Measurements from ENCODE around the gene ID4. TPM values are rescaled to one million over a fixed set of nuclear protein-coding genes. Genes with fewer than 3 reads are reported as not detected.
"Not testable (repeated sequence)": the region's sequence is repeated elsewhere in the genome, so short reads cannot be mapped to it uniquely, and the experiment has no call there.

The ID4 gene
- total RNA-seq, 1 donor from 2014 or later = 10.2 TPM

DNA sequence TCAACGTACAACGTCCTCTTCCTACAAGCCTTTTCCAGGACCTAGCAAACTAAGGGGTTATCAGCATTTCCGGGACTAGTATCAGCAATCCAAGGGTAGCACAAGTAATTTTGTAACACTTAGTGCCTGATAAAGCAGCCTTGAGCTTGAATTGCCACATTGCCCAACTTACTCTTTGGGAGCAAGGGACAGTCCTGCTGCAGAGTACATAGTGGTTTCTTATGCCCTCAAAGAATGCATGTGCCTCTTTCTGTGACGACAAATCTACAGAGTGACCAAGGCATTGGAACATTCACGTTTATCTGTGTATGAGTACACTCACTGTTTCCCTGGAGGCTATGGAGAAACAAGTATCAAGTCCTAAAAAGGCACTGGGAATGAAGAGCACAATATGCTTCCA, 3.2 kb upstream of the ID4 start:
- ATAC-seq = no peak

DNA sequence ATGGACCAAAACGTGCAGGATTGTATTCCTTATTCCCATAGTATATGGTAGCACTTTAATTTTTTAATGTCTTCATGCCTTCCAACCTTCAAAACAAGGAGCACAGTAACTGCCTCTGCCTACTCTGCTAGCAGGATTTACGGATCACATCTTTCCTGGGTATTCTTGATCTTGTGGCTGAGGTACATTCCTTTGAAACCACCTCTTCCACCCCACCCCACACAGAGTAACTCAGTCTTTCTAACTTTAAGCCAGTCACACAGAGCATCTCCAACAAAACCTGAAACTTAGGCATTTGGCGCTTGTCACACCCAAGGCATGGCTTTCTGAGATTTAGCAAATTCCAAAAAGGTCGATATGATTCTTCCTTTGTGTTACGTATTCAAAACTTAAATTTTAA, 2.3 kb upstream of the ID4 start:
- ATAC-seq = no peak

DNA sequence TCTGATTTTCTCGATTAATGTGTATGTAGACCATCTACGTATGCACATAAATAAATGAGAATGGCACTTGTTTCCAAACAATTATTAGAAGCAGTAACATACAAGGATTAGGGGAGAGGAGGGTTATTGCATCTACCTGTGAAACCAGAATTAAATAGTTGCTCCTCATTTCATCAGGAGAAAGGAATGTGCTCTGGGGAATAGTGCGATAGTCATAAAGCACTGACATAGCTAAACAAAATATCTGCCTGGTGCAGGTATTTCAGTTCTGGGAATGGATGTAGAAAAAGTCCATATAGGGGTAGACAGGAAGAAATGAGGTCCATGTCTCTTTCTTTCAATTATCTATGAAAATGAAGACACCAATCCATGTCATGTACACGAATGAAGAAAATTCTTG, 1.6 kb upstream of the ID4 start:
- ATAC-seq = peak; percentile 32

DNA sequence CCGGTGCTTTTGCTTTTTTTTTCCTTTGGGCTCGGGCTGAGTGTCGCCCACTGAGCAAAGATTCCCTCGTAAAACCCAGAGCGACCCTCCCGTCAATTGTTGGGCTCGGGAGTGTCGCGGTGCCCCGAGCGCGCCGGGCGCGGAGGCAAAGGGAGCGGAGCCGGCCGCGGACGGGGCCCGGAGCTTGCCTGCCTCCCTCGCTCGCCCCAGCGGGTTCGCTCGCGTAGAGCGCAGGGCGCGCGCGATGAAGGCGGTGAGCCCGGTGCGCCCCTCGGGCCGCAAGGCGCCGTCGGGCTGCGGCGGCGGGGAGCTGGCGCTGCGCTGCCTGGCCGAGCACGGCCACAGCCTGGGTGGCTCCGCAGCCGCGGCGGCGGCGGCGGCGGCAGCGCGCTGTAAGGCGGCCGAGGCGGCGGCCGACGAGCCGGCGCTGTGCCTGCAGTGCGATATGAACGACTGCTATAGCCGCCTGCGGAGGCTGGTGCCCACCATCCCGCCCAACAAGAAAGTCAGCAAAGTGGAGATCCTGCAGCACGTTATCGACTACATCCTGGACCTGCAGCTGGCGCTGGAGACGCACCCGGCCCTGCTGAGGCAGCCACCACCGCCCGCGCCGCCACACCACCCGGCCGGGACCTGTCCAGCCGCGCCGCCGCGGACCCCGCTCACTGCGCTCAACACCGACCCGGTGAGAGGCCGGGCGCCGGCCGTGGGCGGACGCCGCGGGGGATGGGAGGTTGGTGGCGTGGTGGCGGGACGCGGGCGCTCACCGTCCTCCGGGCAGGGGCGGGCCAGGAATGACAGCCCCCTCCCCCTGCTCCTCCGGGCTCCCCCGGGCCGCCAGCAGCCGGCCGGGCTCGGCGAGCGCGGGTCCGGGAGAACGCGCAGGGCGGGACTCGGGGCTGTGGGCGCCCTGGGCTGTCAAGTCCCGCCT, 606 bp downstream of the ID4 start:
- ATAC-seq = peak; percentile 40

DNA sequence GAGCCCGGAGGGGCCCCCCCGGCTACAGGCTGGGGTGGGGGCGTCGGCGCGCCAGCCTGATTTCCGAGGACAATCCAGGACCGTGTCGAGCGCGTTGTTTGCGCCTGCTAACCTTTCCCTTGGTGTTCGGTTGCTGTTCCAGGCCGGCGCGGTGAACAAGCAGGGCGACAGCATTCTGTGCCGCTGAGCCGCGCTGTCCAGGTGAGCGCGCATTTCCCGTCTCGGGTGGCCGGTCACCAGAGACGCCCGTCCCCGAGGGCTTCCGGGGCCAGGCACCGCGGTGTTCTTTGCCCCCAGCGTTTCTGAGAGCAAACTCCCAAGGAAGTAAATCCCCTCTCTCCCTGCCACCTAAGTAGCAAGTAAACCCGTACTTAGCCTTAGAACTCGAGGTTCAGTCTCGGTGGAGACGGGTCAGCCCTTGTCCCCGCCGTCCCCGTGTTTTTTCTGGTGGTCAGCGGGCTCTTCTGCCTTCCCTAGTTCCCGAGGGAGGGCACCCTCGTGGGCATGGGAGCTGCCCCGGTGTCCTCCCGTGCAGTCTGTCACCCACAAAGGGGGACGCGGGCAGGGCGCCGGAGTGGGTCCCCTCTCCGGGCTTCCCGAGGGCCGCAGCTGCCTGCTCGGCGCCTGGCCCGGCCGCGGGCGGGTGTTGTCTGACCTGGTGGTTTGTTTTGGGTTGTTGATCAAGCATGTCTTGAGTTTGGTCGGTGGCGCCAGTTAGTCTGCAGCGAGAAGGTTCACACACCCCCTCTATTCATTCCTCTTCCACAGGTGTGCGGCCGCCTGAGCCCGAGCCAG, 1.5 kb downstream of the ID4 start:
- ATAC-seq = peak; percentile 37

DNA sequence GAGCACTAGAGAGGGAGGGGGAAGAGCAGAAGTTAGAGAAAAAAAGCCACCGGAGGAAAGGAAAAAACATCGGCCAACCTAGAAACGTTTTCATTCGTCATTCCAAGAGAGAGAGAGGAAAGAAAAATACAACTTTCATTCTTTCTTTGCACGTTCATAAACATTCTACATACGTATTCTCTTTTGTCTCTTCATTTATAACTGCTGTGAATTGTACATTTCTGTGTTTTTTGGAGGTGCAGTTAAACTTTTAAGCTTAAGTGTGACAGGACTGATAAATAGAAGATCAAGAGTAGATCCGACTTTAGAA, 2.0 kb downstream of the ID4 start:
- no peak for ATAC-seq

DNA sequence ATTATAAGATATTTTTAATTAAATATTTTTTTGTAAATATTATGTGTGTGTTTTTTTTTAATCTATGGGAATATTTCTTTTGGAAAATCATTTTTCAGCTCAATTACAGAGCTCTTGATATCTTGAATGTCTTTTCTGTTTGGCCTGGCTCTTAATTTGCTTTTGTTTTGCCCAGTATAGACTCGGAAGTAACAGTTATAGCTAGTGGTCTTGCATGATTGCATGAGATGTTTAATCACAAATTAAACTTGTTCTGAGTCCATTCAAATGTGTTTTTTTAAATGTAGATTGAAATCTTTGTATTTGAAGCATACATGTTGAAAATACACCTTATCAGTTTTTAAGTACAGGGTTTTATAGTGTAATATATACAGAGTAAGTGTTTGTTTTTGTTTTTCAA, 2.6 kb downstream of the ID4 start:
- ATAC-seq = no peak

DNA sequence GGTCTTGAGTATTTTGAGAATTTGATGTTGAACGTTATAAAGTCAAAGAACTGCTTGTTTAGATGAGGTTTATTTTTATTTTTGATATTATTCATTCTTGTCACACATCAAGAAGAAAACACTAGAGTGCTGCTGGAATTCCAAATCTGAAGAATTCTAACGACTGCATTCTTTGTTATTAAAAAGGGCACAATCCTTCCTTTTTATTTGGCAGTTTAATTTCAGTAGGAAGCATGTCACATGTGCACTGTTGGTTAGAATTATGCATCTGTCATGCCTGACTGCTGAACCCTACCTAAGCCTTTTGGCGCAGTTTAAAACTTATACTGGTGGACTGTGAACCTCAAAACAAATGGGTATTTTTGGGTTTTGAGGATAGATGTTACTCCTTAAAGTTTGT, 4.0 kb downstream of the ID4 start:
- no peak for ATAC-seq

DNA sequence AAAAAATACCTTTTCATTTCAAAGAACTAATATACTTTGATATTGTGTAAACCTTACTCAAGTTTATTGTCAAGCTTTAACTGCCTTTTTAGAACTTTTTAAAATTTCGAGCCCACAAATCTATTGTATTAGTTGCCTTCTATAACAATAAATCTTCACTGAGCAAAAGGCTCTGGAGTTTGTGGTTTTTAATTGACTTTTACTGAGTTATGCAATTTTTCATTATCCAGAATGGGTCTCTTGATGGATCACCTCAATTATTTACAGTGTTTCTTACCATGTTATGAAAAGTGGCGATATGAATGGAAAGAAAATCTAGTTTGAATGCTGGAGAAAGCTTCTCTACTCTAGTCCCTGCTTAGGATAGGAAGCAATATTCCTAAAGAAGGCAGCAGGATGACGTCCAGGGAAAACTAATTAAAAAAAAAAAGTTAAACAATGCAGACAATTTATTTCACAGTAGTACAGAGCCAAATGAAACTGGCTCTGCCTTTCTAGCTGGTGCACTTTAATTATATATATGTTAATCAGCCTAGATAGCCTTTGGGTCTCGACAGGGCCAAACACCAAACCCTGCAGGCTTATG, 5.0 kb downstream of the ID4 start:
- ATAC-seq = no peak

DNA sequence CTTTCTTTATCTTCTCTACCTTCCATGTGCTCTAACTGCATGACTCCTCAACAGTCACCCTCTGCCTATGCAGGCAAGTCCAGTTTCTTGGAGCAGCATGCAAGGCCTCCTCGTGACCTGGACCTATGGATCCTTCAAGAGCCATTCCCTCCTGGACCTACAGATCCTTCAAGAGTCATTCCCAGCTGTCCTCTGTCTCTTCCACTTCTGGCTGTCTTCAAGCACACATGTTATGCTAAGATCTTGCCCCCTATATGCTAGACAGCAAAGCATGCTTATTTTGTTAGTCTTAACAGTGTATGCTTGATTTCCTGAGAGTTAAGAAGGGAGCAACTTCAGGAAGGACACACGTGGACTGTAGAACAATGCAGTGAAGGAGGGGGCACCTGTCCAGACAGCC, 7.5 kb downstream of the ID4 start:
- ATAC-seq = no peak

DNA sequence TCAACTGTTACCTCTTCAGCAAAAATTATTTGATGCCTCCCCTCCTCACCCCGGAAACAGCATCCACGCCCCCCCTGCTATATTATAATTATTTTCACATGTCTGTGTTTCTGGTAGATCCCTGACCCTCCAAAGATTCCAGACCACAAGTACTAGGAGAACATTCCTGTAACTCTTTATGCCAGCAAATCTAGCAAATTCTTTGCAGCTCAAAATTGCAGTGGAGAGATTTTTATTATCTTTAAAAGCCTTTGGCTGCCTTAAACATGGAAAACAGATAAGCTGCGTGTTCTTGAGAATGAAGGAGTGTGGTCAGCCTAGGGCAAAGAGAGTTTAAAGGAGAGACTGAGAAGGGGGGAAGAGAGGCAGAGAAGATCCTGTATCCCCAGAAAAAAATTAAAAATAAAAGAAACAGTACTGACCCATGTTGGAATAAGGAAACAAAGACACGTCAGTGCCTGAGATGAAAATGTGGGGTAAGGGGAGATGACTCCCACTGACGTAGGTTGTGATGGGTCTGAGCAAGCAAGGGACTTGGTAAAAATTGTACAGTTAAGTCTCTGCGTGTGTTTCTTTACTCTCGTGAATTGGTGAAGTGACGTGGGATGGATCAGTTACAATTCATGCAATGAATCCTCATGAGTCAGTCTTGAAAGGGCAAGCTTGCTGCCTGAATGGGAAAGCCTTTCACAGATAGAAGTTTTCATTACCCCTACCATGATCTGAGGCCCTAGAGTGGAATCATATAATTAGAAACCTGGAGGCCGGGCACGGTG, 8.3 kb downstream of the ID4 start:
- ATAC-seq = peak; percentile 57

DNA sequence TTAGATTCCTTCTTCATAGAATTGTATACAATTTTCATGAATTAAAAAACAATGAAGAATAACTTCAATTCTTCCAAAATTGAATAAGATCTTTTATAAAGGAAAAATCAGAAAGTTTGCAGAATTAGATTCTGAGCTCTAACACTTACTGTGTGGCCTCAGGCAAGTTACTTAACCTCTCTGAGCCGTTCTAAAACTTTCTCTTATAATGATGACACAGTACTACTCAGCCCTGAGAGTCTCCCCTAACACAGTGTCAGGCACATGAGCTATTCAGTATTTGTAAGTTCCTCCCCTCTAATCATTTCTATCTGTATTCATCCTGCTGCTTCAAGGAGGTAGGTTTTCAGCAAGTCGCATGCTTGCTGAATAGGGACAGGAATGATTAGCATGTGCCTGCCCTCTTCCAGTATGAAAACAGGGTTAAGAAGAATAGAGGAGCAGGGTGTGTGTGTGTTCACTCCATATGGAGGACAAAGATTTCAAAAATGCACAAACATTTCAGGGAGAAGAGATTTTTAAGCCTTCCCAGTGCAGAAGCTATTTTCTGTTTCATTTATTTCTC, 11.4 kb downstream of the ID4 start:
- no peak for ATAC-seq

DNA sequence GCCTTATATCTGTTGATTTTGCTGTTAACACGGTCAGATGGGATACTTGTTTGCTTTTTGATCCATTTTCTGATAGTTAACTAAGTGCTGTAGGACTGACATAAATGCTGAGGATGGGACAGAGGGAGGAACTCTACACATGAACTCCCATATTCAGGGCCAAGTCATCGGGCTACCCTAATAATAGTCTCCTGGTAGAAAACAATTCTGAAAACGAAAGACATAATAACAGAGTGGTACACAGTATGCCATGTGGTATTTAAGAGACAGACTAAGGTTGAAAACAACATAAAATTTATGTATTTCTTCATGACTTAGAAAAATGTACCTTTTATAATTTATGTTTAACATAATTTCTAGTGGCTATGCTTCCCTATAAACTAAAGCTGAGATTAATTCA, 12.0 kb downstream of the ID4 start:
- no peak for ATAC-seq

DNA sequence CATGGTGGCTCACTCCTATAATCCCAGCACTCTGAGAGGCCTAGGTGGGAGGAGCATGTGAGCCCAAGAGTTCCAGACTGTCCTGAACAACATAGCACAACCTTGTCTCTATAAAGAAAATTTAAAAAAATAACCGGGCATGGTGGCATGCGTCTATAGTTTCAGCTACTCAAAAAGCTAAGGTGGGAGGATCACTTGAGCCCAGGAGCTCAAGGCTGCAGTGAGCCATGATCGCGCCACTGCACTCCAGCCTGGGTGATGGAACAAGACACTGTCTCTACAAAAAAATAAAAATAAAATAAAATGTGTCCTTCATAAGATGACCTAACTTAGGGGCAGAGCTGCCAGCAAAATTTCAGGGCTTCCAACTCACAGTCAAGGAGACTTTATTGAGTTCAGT, 12.6 kb downstream of the ID4 start:
- no peak for ATAC-seq

DNA sequence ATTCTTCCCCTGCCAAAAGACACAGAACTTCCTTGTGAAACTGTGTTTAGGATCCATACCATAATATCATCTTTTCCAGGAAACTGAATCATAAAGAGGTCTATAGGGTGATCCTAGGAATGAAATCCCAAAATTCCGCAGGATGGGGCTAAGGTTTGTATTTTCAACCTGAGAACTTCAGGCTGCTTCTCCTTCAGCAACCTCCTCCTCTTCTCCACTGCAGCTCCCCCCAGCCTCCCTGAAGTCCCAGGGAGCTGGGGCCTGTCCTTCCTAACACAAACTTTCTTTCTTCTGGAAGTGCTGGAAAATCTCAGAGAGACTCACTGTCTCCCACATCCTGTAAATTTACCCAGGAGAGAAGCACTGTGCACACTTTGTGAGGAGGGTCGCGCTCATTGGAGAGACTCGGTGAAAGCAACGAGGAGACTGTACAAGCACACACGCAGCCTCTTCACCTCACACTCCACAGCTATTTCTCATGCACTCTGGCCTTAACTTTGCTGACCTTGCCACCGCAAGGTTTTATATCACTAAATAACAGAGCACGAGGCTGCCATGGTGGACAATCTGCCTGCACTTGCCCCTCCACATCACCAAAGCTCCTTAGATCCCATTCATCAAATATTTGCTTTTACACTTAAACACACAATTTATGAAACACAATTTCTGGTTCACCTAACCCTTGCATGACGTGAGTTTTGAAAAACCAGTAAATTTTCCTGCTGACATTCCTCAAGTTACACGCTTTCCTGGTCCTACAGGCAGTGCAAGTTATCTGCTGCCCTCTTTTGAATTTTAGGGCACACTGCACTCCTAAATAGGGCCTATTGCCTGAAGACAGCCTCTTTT, 14.3 kb downstream of the ID4 start:
- ATAC-seq = peak; percentile 81

DNA sequence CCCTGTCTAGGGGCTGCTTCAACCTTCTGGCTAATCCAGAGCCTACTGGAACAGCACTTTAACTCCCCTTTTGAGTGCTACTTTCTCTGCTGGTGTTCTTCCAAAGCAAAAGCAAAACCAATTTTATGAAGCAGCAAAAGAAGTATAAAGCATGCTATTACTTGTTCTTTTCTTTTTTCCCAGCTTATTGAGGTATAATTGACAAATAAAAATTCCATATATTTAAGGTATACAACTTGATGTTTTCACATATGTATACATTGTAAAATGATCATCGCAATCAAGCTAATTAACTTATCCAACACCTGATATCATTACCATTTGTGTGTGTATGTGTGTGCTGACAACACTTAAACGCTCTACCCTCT, 14.9 kb downstream of the ID4 start:
- ATAC-seq = no peak

DNA sequence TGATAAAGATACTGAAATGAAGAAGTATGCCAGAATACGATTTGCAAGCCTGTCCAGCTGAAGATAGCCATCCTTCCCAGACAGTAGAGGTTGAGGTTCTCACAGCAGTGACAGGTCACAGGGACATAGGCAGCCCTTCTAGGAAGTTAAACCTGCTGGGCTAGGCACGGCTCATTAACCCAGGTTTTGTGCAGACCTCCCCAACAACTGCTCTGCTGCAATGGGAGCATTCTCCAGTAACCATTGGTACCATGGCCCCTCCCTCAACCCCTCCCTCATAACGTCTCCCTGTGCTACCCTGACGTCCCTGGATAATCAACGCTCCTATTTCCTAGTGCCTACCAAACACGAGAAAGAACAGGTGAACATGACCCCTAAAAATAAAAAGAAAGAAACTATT, 15.8 kb downstream of the ID4 start:
- no peak for ATAC-seq

DNA sequence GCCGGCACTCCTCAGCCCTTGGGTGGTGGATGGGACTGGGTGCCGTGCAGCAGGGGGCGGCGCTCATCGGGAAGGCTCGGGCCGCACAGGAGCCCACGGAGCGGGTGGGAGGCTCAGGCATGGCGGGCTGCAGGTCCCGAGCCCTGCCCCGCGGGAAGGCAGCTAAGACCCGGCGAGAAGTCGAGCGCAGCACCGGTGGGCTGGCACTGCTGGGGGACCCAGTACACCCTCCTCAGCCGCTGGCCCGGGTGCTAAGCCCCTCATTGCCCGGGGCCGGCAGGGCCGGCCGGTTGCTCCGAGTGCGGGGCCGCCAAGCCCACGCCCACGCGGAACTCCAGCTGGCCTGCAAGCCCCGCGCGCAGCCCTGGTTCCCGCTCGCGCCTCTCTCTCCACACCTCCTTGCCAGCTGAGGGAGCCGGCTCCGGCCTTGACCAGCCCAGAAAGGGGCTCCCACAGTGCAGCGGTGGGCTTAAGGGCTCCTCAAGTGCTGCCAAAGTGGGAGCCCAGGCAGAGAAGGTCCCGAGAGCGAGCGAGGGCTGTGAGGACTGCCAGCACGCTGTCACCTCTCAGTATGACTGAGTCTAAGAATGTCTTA, 17.3 kb downstream of the ID4 start:
- not testable (repeated sequence) for ATAC-seq

DNA sequence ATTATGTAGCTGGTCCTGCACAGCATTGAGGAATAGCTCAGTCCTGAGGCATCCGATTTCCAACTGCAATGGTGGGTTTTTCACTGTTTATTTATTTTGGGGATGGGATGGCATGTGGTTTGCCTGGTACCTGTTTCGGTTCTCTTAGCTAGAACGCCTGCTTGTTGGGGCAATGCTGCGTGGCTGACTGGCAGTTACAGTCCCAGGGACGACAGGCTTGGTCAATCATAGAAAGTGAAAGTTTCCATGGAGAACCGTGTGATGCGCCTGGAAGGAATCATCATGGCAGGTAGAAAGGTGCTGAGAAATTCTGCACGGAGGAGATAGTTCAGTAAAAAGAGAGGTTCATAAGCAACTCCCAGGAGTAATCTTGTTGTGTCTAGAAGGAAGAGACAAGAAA, 18.4 kb downstream of the ID4 start:
- ATAC-seq = no peak

DNA sequence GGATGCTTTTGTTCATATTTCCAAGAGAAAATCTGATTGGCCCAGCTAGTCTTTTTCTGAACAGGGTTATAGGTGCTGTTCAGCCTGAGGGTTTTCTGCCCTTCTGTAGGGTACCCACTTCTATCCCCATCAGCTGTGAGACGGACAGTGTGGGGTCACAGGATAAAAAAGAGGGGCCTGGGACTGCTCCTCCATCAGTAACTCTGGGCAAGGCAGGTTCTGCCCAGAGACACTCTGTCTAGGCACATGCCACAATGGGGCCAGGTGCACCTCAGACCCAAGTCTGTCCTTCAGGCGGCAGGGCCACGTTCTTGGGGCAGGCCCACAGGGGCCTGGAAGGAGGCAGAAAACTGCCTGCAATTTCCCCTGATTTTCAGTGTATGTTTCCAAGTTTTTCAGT, 20.0 kb downstream of the ID4 start:
- ATAC-seq = no peak

DNA sequence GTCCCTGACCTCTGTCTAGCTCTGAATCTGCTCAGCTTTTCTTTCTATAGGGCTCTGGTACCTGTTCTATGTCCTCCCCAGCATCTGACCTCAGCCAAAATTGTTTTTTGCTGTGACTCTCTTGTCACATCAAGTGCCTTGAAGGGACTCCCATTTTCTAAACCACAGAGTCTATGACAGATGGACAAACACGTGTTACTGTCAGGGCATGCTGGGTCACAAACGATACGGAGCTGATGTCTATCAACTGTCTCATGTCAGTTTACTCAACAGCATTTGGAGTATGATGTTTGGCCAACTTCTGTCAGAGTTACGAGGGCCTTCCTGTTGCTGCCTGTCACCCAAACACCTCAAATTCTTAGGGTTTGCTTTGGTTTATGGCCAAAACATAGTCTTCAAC, 20.5 kb downstream of the ID4 start:
- no peak for ATAC-seq

All from esophagus mucosa (tissue), 1 donor.